SK-N-SH (cell line): ENCODE measurements around the gene OR52D1. TPM values are rescaled to one million over a fixed set of nuclear protein-coding genes. Genes with fewer than 3 reads are reported as not detected.

Source experiments
- polyA plus RNA-seq, 3 experiments: library from polyadenylated mRNA; depleted of rRNA; stranded (reverse); fragments of >200 nt; gene quantifications; 2 replicates each; pipeline ENCODE4 v1.2.3, GENCODE V29; 2012

The OR52D1 gene
- polyA plus RNA-seq, 1 of the 3 experiments (the other 2 are of a cell fraction): not detected

Other genes with a start within 250 kb of the OR52D1 start
- not detected in 2 replicates for gene HBG1, start 238.8 kb upstream of the OR52D1 start, polyA plus RNA-seq (2012; rRNA removed)
- 0.33 TPM in 1 of 2 replicates, not detected in the other for gene HBG2, start 233.9 kb upstream of the OR52D1 start, polyA plus RNA-seq (2012; rRNA removed)
- 2.4 TPM in 2 replicates for gene HBE1, start 218.7 kb upstream of the OR52D1 start, polyA plus RNA-seq (2012; rRNA removed)
- gene OR51B4, start 186.7 kb upstream of the OR52D1 start, polyA plus RNA-seq (2012; rRNA removed): 0.07 and 0.29 TPM in 2 replicates
- not detected in 2 replicates for gene OR51B2, start 164.4 kb upstream of the OR52D1 start, polyA plus RNA-seq (2012; rRNA removed)
- gene OR51B5, start 145.2 kb upstream of the OR52D1 start, polyA plus RNA-seq (2012; rRNA removed): 0.15 and 0.29 TPM in 2 replicates
- not detected in 2 replicates for gene OR51B6, start 137.2 kb upstream of the OR52D1 start, polyA plus RNA-seq (2012; rRNA removed)
- not detected in 2 replicates for gene OR51M1, start 104.9 kb upstream of the OR52D1 start, polyA plus RNA-seq (2012; rRNA removed)
- not detected in 2 replicates for gene OR51Q1, start 66.6 kb upstream of the OR52D1 start, polyA plus RNA-seq (2012; rRNA removed)
- gene OR51I1, start 47.2 kb upstream of the OR52D1 start, polyA plus RNA-seq (2012; rRNA removed): 0.08 TPM in 1 of 2 replicates, not detected in the other
- not detected in 2 replicates for gene OR51I2, start 39.4 kb upstream of the OR52D1 start, polyA plus RNA-seq (2012; rRNA removed)
- not detected in 2 replicates for gene UBQLN3, start 21.3 kb downstream of the OR52D1 start, polyA plus RNA-seq (2012; rRNA removed)
- gene UBQLNL, start 28.0 kb downstream of the OR52D1 start, polyA plus RNA-seq (2012; rRNA removed): 0.03 and 0.10 TPM in 2 replicates
- not detected in 2 replicates for gene OR52H1, start 59.9 kb downstream of the OR52D1 start, polyA plus RNA-seq (2012; rRNA removed)
- not detected in 2 replicates for gene OR52B6, start 92.2 kb downstream of the OR52D1 start, polyA plus RNA-seq (2012; rRNA removed)
- gene TRIM6, start 108.0 kb downstream of the OR52D1 start, polyA plus RNA-seq (2012; rRNA removed): 0.46 and 0.94 TPM in 2 replicates
- gene TRIM34, start 136.3 kb downstream of the OR52D1 start, polyA plus RNA-seq (2012; rRNA removed): 3.2 and 4.6 TPM in 2 replicates
- 22.9 and 29.4 TPM in 2 replicates for gene TRIM5, start 196.4 kb downstream of the OR52D1 start, polyA plus RNA-seq (2012; rRNA removed)
- gene TRIM22, start 201.1 kb downstream of the OR52D1 start, polyA plus RNA-seq (2012; rRNA removed): 47.1 and 80.4 TPM in 2 replicates
- gene OR56B1, start 247.8 kb downstream of the OR52D1 start, polyA plus RNA-seq (2012; rRNA removed): not detected in 2 replicates